Stimulated activated naive CD8-positive, alpha-beta T cell treated with anti-CD3 and anti-CD28 coated beads, Interleukin-15, Interleukin-2, amounts not matched to agents 100 ng/mL and 50 ng/mL, for 24 hours (primary cell): ENCODE results near the gene SIK2.

Experiments used
- H3K27ac Mint-ChIP-seq: one replicate; pipeline ENCODE4 v1.8.0; 2021; ENCODE audit warnings: mild to moderate bottlenecking, mixed read lengths
- H3K27me3 Mint-ChIP-seq: one replicate; pipeline ENCODE4 v1.8.0; 2021; ENCODE audit warnings: mixed read lengths
- H3K36me3 Mint-ChIP-seq: one replicate; pipeline ENCODE4 v1.8.0; 2021; ENCODE audit warnings: low read depth, mixed read lengths
- H3K4me1 Mint-ChIP-seq: one replicate; pipeline ENCODE4 v1.8.0; 2021; ENCODE audit warnings: low read depth, mixed read lengths
- H3K4me3 Mint-ChIP-seq: one replicate; pipeline ENCODE4 v1.8.0; 2021; ENCODE audit warnings: mild to moderate bottlenecking, mixed read lengths
- H3K9me3 Mint-ChIP-seq: one replicate; pipeline ENCODE4 v1.8.0; 2021; ENCODE audit warnings: mixed read lengths

SIK2 gene

GRCh38 chr11:111572581-111572980, 29.7 kb upstream of the SIK2 start:
- Mint-ChIP-seq H3K9me3 (no peaks in the 10 kb centered on the region), H3K36me3 (no peaks in the 10 kb centered on the region), H3K27ac (no peak overlapping the region), H3K4me3 (no peak overlapping the region), H3K27me3 (peaks cover 4% of the 10 kb centered on the region), H3K4me1 (peaks cover 5% of the 10 kb centered on the region)

- H3K27me3 Mint-ChIP-seq = peaks cover 4% of the 10 kb centered on the region
- no peaks in the 10 kb centered on the region for H3K9me3 Mint-ChIP-seq
- H3K4me3 Mint-ChIP-seq = no peak overlapping the region
- H3K4me1 Mint-ChIP-seq = peaks cover 5% of the 10 kb centered on the region
- H3K27ac Mint-ChIP-seq = no peak overlapping the region
- H3K36me3 Mint-ChIP-seq = no peaks in the 10 kb centered on the region
Measured at GRCh38 chr11:111573821-111574249, 28.4 kb upstream of the SIK2 start.

- Mint-ChIP-seq H3K36me3 (no peaks in the 10 kb centered on the region), H3K4me3 (no peak overlapping the region), H3K27me3 (peaks cover 4% of the 10 kb centered on the region), H3K27ac (no peak overlapping the region), H3K9me3 (no peaks in the 10 kb centered on the region), H3K4me1 (peaks cover 5% of the 10 kb centered on the region)
Measured at GRCh38 chr11:111574373-111575225, 27.6 kb upstream of the SIK2 start.

GRCh38 chr11:111575740-111576139, 26.5 kb upstream of the SIK2 start:
- Mint-ChIP-seq H3K4me3 (no peak overlapping the region), H3K9me3 (no peaks in the 10 kb centered on the region), H3K27ac (no peak overlapping the region), H3K27me3 (peaks cover 4% of the 10 kb centered on the region), H3K4me1 (peaks cover 5% of the 10 kb centered on the region), H3K36me3 (no peaks in the 10 kb centered on the region)

- Mint-ChIP-seq H3K9me3 (no peaks in the 10 kb centered on the region), H3K27ac (no peak overlapping the region), H3K36me3 (no peaks in the 10 kb centered on the region), H3K4me1 (peaks cover 5% of the 10 kb centered on the region), H3K4me3 (no peak overlapping the region), H3K27me3 (no peaks in the 10 kb centered on the region)
Measured at GRCh38 chr11:111577821-111578220, 24.4 kb upstream of the SIK2 start.

- no peaks in the 10 kb centered on the region for H3K9me3 Mint-ChIP-seq
- no peak overlapping the region for H3K4me3 Mint-ChIP-seq
- H3K27ac Mint-ChIP-seq = no peak overlapping the region
- H3K36me3 Mint-ChIP-seq = no peaks in the 10 kb centered on the region
- H3K4me1 Mint-ChIP-seq = no peaks in the 10 kb centered on the region
- H3K27me3 Mint-ChIP-seq = no peaks in the 10 kb centered on the region
Measured at GRCh38 chr11:111581341-111581740, 20.9 kb upstream of the SIK2 start.

GRCh38 chr11:111582163-111582562, 20.1 kb upstream of the SIK2 start:
- Mint-ChIP-seq H3K4me1 (no peaks in the 10 kb centered on the region), H3K27me3 (no peaks in the 10 kb centered on the region), H3K9me3 (no peaks in the 10 kb centered on the region), H3K36me3 (no peaks in the 10 kb centered on the region), H3K4me3 (no peak overlapping the region), H3K27ac (no peak overlapping the region)

- no peak overlapping the region for H3K27ac Mint-ChIP-seq
Measured at GRCh38 chr11:111582881-111583280, 19.4 kb upstream of the SIK2 start.

GRCh38 chr11:111585371-111585770, 16.9 kb upstream of the SIK2 start:
- no peaks in the 10 kb centered on the region for H3K27me3 Mint-ChIP-seq
- no peak overlapping the region for H3K4me3 Mint-ChIP-seq
- no peaks in the 10 kb centered on the region for H3K4me1 Mint-ChIP-seq
- H3K36me3 Mint-ChIP-seq = no peaks in the 10 kb centered on the region
- no peaks in the 10 kb centered on the region for H3K9me3 Mint-ChIP-seq
- H3K27ac Mint-ChIP-seq = no peak overlapping the region

More at GRCh38 chr11:111582881-111583280, 19.4 kb upstream of the SIK2 start:
- no peaks in the 10 kb centered on the region for H3K4me1 Mint-ChIP-seq
- no peaks in the 10 kb centered on the region for H3K36me3 Mint-ChIP-seq
- no peak overlapping the region for H3K4me3 Mint-ChIP-seq
- H3K27me3 Mint-ChIP-seq = no peaks in the 10 kb centered on the region
- no peaks in the 10 kb centered on the region for H3K9me3 Mint-ChIP-seq

- no peak overlapping the region for H3K4me3 Mint-ChIP-seq
- no peaks in the 10 kb centered on the region for H3K9me3 Mint-ChIP-seq
- H3K4me1 Mint-ChIP-seq = no peaks in the 10 kb centered on the region
- H3K27me3 Mint-ChIP-seq = no peaks in the 10 kb centered on the region
- H3K36me3 Mint-ChIP-seq = no peaks in the 10 kb centered on the region
- H3K27ac Mint-ChIP-seq = no peak overlapping the region
Measured at GRCh38 chr11:111586388-111586831, 15.8 kb upstream of the SIK2 start.

GRCh38 chr11:111589114-111589513, 13.1 kb upstream of the SIK2 start:
- no peaks in the 10 kb centered on the region for H3K4me1 Mint-ChIP-seq
- H3K9me3 Mint-ChIP-seq = no peaks in the 10 kb centered on the region
- no peak overlapping the region for H3K4me3 Mint-ChIP-seq
- H3K27me3 Mint-ChIP-seq = no peaks in the 10 kb centered on the region
- no peaks in the 10 kb centered on the region for H3K36me3 Mint-ChIP-seq
- H3K27ac Mint-ChIP-seq = no peak overlapping the region

GRCh38 chr11:111589886-111590499, 12.3 kb upstream of the SIK2 start:
- Mint-ChIP-seq H3K9me3 (no peaks in the 10 kb centered on the region), H3K4me3 (no peak overlapping the region), H3K27ac (no peak overlapping the region), H3K27me3 (no peaks in the 10 kb centered on the region), H3K4me1 (no peaks in the 10 kb centered on the region), H3K36me3 (no peaks in the 10 kb centered on the region)

GRCh38 chr11:111591187-111591960, 10.9 kb upstream of the SIK2 start:
- no peaks in the 10 kb centered on the region for H3K4me1 Mint-ChIP-seq

GRCh38 chr11:111592491-111592890, 9.8 kb upstream of the SIK2 start:
- H3K27ac Mint-ChIP-seq = no peak overlapping the region
- no peaks in the 10 kb centered on the region for H3K36me3 Mint-ChIP-seq
- H3K4me1 Mint-ChIP-seq = no peaks in the 10 kb centered on the region
- no peaks in the 10 kb centered on the region for H3K9me3 Mint-ChIP-seq
- peaks cover 9% of the 10 kb centered on the region for H3K27me3 Mint-ChIP-seq
- no peak overlapping the region for H3K4me3 Mint-ChIP-seq

More at GRCh38 chr11:111591187-111591960, 10.9 kb upstream of the SIK2 start:
- Mint-ChIP-seq H3K27ac (no peak overlapping the region), H3K4me3 (no peak overlapping the region), H3K36me3 (no peaks in the 10 kb centered on the region), H3K9me3 (no peaks in the 10 kb centered on the region), H3K27me3 (peaks cover 7% of the 10 kb centered on the region)

GRCh38 chr11:111596319-111596718, 5.9 kb upstream of the SIK2 start:
- Mint-ChIP-seq H3K4me1 (peaks cover 3% of the 10 kb centered on the region), H3K4me3 (no peak overlapping the region), H3K9me3 (no peaks in the 10 kb centered on the region), H3K27ac (no peak overlapping the region), H3K27me3 (peaks cover 9% of the 10 kb centered on the region), H3K36me3 (no peaks in the 10 kb centered on the region)
